ENCODE measurements around the gene PSME2. TPM values are rescaled to one million over a fixed set of nuclear protein-coding genes. Genes with fewer than 3 reads are reported as not detected.
"Not testable (repeated sequence)": the region's sequence is repeated elsewhere in the genome, so short reads cannot be mapped to it uniquely, and the experiment has no call there.

PSME2 gene
- total and polyA plus RNA-seq, 2 experiments from 2014 or later, result 54.0 to 259 TPM

GRCh38 chr14:24106672-24107271, 39.6 kb downstream of the PSME2 start:
- Histone ChIP-seq H3K4me3 (no peak overlapping the region), H3K36me3 (ENCODE audit: insufficient read depth) (peaks cover 23% of the 10 kb centered on the region; the same call in 1 of the 2 replicates), H3K4me1 (ENCODE audit: insufficient read depth) (no peaks in the 10 kb centered on the region), H3K27ac (ENCODE audit: low read depth) (no peak overlapping the region), H2AFZ (no peak overlapping the region), H4K20me1 (replicated peaks; ENCODE audit: insufficient read depth) (no peaks in the 10 kb centered on the region), H3K4me2 (no peak overlapping the region), H3F3A (replicated peaks; ENCODE audit: low read depth) (peaks cover 5% of the 10 kb centered on the region; the same call in 1 of the 2 replicates), H3K9me2 (ENCODE audit: insufficient read depth) (no peaks in the 10 kb centered on the region), H3K27me3 (ENCODE audit: insufficient read depth) (no peaks in the 10 kb centered on the region), H3K79me2 (replicated peaks; ENCODE audit: insufficient read depth) (no peaks in the 10 kb centered on the region)
- no peak for TF ChIP-seq ZNF114 (CRISPR knock-in tag; IDR thresholded peaks at IDR 0.05)
- TF ChIP-seq CREB1 (CRISPR knock-in tag; IDR thresholded peaks at IDR 0.05; ENCODE audit: low read depth), result no peak
- TF ChIP-seq NANOG (IDR thresholded peaks at IDR 0.05; ENCODE audit: borderline replicate concordance), result no peak
- TF ChIP-seq, protein P1, sequence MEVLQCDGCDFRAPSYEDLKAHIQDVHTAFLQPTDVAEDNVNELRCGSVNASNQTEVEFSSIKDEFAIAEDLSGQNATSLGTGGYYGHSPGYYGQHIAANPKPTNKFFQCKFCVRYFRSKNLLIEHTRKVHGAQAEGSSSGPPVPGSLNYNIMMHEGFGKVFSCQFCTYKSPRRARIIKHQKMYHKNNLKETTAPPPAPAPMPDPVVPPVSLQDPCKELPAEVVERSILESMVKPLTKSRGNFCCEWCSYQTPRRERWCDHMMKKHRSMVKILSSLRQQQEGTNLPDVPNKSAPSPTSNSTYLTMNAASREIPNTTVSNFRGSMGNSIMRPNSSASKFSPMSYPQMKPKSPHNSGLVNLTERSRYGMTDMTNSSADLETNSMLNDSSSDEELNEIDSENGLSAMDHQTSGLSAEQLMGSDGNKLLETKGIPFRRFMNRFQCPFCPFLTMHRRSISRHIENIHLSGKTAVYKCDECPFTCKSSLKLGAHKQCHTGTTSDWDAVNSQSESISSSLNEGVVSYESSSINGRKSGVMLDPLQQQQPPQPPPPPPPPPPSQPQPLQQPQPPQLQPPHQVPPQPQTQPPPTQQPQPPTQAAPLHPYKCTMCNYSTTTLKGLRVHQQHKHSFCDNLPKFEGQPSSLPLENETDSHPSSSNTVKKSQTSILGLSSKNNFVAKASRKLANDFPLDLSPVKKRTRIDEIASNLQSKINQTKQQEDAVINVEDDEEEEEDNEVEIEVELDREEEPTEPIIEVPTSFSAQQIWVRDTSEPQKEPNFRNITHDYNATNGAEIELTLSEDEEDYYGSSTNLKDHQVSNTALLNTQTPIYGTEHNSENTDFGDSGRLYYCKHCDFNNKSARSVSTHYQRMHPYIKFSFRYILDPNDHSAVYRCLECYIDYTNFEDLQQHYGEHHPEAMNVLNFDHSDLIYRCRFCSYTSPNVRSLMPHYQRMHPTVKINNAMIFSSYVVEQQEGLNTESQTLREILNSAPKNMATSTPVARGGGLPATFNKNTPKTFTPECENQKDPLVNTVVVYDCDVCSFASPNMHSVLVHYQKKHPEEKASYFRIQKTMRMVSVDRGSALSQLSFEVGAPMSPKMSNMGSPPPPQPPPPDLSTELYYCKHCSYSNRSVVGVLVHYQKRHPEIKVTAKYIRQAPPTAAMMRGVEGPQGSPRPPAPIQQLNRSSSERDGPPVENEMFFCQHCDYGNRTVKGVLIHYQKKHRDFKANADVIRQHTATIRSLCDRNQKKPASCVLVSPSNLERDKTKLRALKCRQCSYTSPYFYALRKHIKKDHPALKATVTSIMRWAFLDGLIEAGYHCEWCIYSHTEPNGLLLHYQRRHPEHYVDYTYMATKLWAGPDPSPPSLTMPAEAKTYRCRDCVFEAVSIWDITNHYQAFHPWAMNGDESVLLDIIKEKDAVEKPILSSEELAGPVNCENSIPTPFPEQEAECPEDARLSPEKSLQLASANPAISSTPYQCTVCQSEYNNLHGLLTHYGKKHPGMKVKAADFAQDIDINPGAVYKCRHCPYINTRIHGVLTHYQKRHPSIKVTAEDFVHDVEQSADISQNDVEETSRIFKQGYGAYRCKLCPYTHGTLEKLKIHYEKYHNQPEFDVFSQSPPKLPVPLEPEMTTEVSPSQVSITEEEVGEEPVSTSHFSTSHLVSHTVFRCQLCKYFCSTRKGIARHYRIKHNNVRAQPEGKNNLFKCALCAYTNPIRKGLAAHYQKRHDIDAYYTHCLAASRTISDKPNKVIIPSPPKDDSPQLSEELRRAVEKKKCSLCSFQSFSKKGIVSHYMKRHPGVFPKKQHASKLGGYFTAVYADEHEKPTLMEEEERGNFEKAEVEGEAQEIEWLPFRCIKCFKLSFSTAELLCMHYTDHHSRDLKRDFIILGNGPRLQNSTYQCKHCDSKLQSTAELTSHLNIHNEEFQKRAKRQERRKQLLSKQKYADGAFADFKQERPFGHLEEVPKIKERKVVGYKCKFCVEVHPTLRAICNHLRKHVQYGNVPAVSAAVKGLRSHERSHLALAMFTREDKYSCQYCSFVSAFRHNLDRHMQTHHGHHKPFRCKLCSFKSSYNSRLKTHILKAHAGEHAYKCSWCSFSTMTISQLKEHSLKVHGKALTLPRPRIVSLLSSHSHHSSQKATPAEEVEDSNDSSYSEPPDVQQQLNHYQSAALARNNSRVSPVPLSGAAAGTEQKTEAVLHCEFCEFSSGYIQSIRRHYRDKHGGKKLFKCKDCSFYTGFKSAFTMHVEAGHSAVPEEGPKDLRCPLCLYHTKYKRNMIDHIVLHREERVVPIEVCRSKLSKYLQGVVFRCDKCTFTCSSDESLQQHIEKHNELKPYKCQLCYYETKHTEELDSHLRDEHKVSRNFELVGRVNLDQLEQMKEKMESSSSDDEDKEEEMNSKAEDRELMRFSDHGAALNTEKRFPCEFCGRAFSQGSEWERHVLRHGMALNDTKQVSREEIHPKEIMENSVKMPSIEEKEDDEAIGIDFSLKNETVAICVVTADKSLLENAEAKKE (CRISPR knock-in tag; IDR thresholded peaks at IDR 0.05), result no peak
- no peak for TF ChIP-seq STAT1 (IDR thresholded peaks at IDR 0.05; ENCODE audit: unreplicated experiment)
- no peak for ATAC-seq
- Mint-ChIP-seq H3K27ac (no peak overlapping the region), H3K9me3 (peaks cover 14% of the 10 kb centered on the region), H3K4me3 (no peak overlapping the region), H3K27me3 (ENCODE audit: insufficient read depth, low read depth, poor library complexity) (peaks cover 5% of the 10 kb centered on the region), H3K4me1 (peaks cover 3% of the 10 kb centered on the region; the same call in 2 of the 3 replicates), H3K36me3 (ENCODE audit: low read depth) (peaks cover 37% of the 10 kb centered on the region)
- no peak for DNase-seq (ENCODE audit: low spot score)

- not testable (repeated sequence) for H3F3A ChIP-seq (replicated peaks; ENCODE audit: low read depth); H3K4me1 ChIP-seq (ENCODE audit: insufficient read depth); H3K79me2 ChIP-seq (replicated peaks; ENCODE audit: insufficient read depth); H3K4me2 ChIP-seq; H3K4me3 ChIP-seq; DNase-seq (ENCODE audit: low spot score); H3K27me3 Mint-ChIP-seq (ENCODE audit: insufficient read depth, low read depth, poor library complexity); H3K27me3 ChIP-seq (ENCODE audit: insufficient read depth); H3K9me2 ChIP-seq (ENCODE audit: insufficient read depth); H2AFZ ChIP-seq; H3K4me1 Mint-ChIP-seq; H3K27ac ChIP-seq (ENCODE audit: low read depth); H3K4me3 Mint-ChIP-seq; H4K20me1 ChIP-seq (replicated peaks; ENCODE audit: insufficient read depth); ATAC-seq
- peaks cover 24% of the 10 kb centered on the region; the same call in 1 of the 2 replicates for H3K36me3 ChIP-seq (ENCODE audit: insufficient read depth)
- Mint-ChIP-seq H3K36me3 (ENCODE audit: low read depth) (peaks cover 46% of the 10 kb centered on the region), H3K27ac (peak overlapping the region; percentile 21; the same call in 1 of the 2 replicates), H3K9me3 (peaks cover 14% of the 10 kb centered on the region)
Observed at GRCh38 chr14:24105609-24106239, 40.7 kb downstream of the PSME2 start.
